Occipital lobe (tissue), 2 donors: ENCODE data around the gene SLC23A1. TPM values are rescaled to one million over a fixed set of nuclear protein-coding genes. Genes with fewer than 3 reads are reported as not detected.
A peak's percentile ranks its signal among the peaks of the same experiment; 100 is the strongest.
"Not testable (repeated sequence)": the region's sequence is repeated elsewhere in the genome, so short reads cannot be mapped to it uniquely, and the experiment has no call there.

ENCODE experiments used
- DNase-seq: peaks from one replicate; lab custom pipeline; 2025; lab: John Stamatoyannopoulos, UW
- total RNA-seq: library from RNA; depleted of rRNA; stranded (reverse); fragments of >200 nt; gene quantifications from one replicate; pipeline ENCODE4 v1.2.3, GENCODE V29; 2014

Gene SLC23A1
- not detected for total RNA-seq

- DNase-seq, result no peak
These were observed at the start of gene SLC23A1 for GRCh38 chr5:139383275-139383992. Gene SLC23A1, minus strand, starts transcription at chr5:139383297. Its CDS starts 44 bp downstream, at chr5:139383253.

- DNase-seq, result no peak
These were observed 48.6 kb upstream of the SLC23A1 start for GRCh38 chr5:139431706-139432105.

- DNase-seq, result no peak
These were observed 46.9 kb upstream of the SLC23A1 start for GRCh38 chr5:139430015-139430414.

- no peak for DNase-seq
These were observed 43.2 kb upstream of the SLC23A1 start for GRCh38 chr5:139426203-139426885.

GRCh38 chr5:139425497-139425896, 42.4 kb upstream of the SLC23A1 start:
- DNase-seq, result no peak

- peak; percentile 5 for DNase-seq
These were observed 39.3 kb upstream of the SLC23A1 start for GRCh38 chr5:139422307-139422893.

GRCh38 chr5:139419226-139420192, 36.4 kb upstream of the SLC23A1 start:
- no peak for DNase-seq

GRCh38 chr5:139418793-139419192, 35.7 kb upstream of the SLC23A1 start:
- DNase-seq, result no peak

GRCh38 chr5:139417214-139417613, 34.1 kb upstream of the SLC23A1 start:
- no peak for DNase-seq

- DNase-seq, result no peak
These were observed 33.6 kb upstream of the SLC23A1 start for GRCh38 chr5:139416651-139417050.

GRCh38 chr5:139415869-139416268, 32.8 kb upstream of the SLC23A1 start:
- DNase-seq, result no peak

GRCh38 chr5:139415221-139415861, 32.2 kb upstream of the SLC23A1 start:
- DNase-seq, result peak; percentile 72

GRCh38 chr5:139414581-139415130, 31.6 kb upstream of the SLC23A1 start:
- DNase-seq, result peak; percentile 24

- no peak for DNase-seq
These were observed 30.9 kb upstream of the SLC23A1 start for GRCh38 chr5:139413963-139414362.

- no peak for DNase-seq
These were observed 30.1 kb upstream of the SLC23A1 start for GRCh38 chr5:139413153-139413552.

GRCh38 chr5:139410993-139411828, 28.1 kb upstream of the SLC23A1 start:
- no peak for DNase-seq

GRCh38 chr5:139410121-139410992, 27.3 kb upstream of the SLC23A1 start:
- no peak for DNase-seq

GRCh38 chr5:139409116-139409515, 26.0 kb upstream of the SLC23A1 start:
- not testable (repeated sequence) for DNase-seq

- no peak for DNase-seq
These were observed 25.1 kb upstream of the SLC23A1 start for GRCh38 chr5:139408191-139408590.
